Activated B cell treated with CpG ODN at 0.5 μM for 24 hours (primary cell): ENCODE data around the gene RPS6KA4. TPM values are rescaled to one million over a fixed set of nuclear protein-coding genes. Genes with fewer than 3 reads are reported as not detected.

Experiments used
- ATAC-seq: fragments of 200-7000 bp; cut with Tn5 transposase; one replicate; pipeline ENCODE4 v1.10.0; 2021; ENCODE audit warnings: low read depth, mild to moderate bottlenecking, moderate library complexity
- CTCF ChIA-PET: fragments of 350-600 bp; sonication (Branson Sonifier 250); formaldehyde crosslinking; loops from one replicate; lab custom pipeline; 2021; ENCODE audit warnings: antibody characterized with exemption; lab: Charles Lee
- POLR2A ChIA-PET: fragments of 350-600 bp; sonication (Branson Sonifier 250); formaldehyde crosslinking; loops from one replicate; lab custom pipeline; 2021; ENCODE audit warnings: antibody characterized with exemption; lab: Charles Lee
- DNase-seq: peaks from one replicate; pipeline ENCODE4 v3.0.0; 2022
- H3K27ac Mint-ChIP-seq: one replicate; pipeline ENCODE4 v1.8.0; 2020; ENCODE audit warnings: mixed read lengths
- H3K27me3 Mint-ChIP-seq: one replicate; pipeline ENCODE4 v1.8.0; 2021; ENCODE audit warnings: mixed read lengths
- H3K36me3 Mint-ChIP-seq: one replicate; pipeline ENCODE4 v1.8.0; 2021; ENCODE audit warnings: low read depth, mixed read lengths
- H3K4me1 Mint-ChIP-seq: one replicate; pipeline ENCODE4 v1.8.0; 2021; ENCODE audit warnings: mixed read lengths
- H3K4me3 Mint-ChIP-seq: one replicate; pipeline ENCODE4 v1.8.0; 2020; ENCODE audit warnings: mild to moderate bottlenecking, mixed read lengths
- H3K9me3 Mint-ChIP-seq: one replicate; pipeline ENCODE4 v1.8.0; 2020; ENCODE audit warnings: mixed read lengths
- CTCF ChIP-seq: fragments of 200-600 bp; IDR thresholded peaks from one replicate; pipeline ENCODE4 v1.8.0; 2022; ENCODE audit warnings: antibody characterized with exemption, mild to moderate bottlenecking
- intact Hi-C: fragments of 100-400 bp; cut with micrococcal nuclease; formaldehyde crosslinking; loops from one replicate; pipeline ENCODE4 v1.15.1; 2024
- total RNA-seq: library from RNA; stranded (reverse); gene quantifications from 2 replicates; pipeline ENCODE4 v1.2.3, GENCODE V29; 2022

The RPS6KA4 gene
- total RNA-seq, 1 donor from 2014 or later, result 22.6 TPM

- no peak overlapping the region for H3K27ac Mint-ChIP-seq
- ChIA-PET POLR2A (no interaction called here), CTCF (no interaction called here)
- H3K27me3 Mint-ChIP-seq, result no peaks in the 10 kb centered on the region
- DNase-seq, result no peak
- peaks cover 48% of the 10 kb centered on the region for H3K36me3 Mint-ChIP-seq
- H3K4me1 Mint-ChIP-seq, result peaks cover 7% of the 10 kb centered on the region
- no peak for TF ChIP-seq CTCF
- intact Hi-C loops, result no loop called here
- no peak overlapping the region for H3K4me3 Mint-ChIP-seq
- no peaks in the 10 kb centered on the region for H3K9me3 Mint-ChIP-seq
- ATAC-seq, result no peak
Observed at GRCh38 chr11:64347193-64347867, 11.6 kb upstream of the RPS6KA4 start.

- intact Hi-C loops, result no loop called here
- Mint-ChIP-seq H3K27me3 (no peaks in the 10 kb centered on the region), H3K27ac (no peak overlapping the region), H3K9me3 (no peaks in the 10 kb centered on the region), H3K4me3 (no peak overlapping the region), H3K4me1 (peaks cover 4% of the 10 kb centered on the region), H3K36me3 (peaks cover 43% of the 10 kb centered on the region)
- POLR2A ChIA-PET, result interaction anchor here (0.6 to 1.0 kb wide), 2 partner anchors 31 to 103 kb away, joined by 3 to 4 read pairs; partner anchors contain the start of genes PRDX5 and TRMT112
- DNase-seq (no peak), ATAC-seq (no peak)
- TF ChIP-seq CTCF, result no peak
- CTCF ChIA-PET, result no interaction called here
Observed at GRCh38 chr11:64348383-64349024, 10.5 kb upstream of the RPS6KA4 start.

- TF ChIP-seq CTCF, result no peak
- no peak for DNase-seq
- peaks cover 4% of the 10 kb centered on the region for H3K4me1 Mint-ChIP-seq
- ChIA-PET POLR2A (interaction anchor here (0.6 to 1.0 kb wide), 2 partner anchors 31 to 104 kb away, joined by 3 to 4 read pairs; partner anchors contain the start of genes PRDX5 and TRMT112), CTCF (interaction anchor here (9.3 kb wide), 1 partner anchor 31 kb away, joined by 138 read pairs; the partner anchor contains the start of genes PRDX5 and TRMT112)
- H3K4me3 Mint-ChIP-seq, result no peak overlapping the region
- no peaks in the 10 kb centered on the region for H3K27me3 Mint-ChIP-seq
- ATAC-seq, result no peak
- H3K27ac Mint-ChIP-seq, result no peak overlapping the region
- intact Hi-C loops, result no loop called here
- H3K36me3 Mint-ChIP-seq, result peaks cover 43% of the 10 kb centered on the region
- H3K9me3 Mint-ChIP-seq, result no peaks in the 10 kb centered on the region
Observed at GRCh38 chr11:64349025-64349387, 10.0 kb upstream of the RPS6KA4 start.

- Mint-ChIP-seq H3K27me3 (no peaks in the 10 kb centered on the region), H3K27ac (no peak overlapping the region), H3K4me1 (peaks cover 4% of the 10 kb centered on the region), H3K9me3 (no peaks in the 10 kb centered on the region), H3K36me3 (peaks cover 41% of the 10 kb centered on the region), H3K4me3 (no peak overlapping the region)
- TF ChIP-seq CTCF, result no peak
- POLR2A ChIA-PET, result interaction anchor here (1.0 kb wide), 1 partner anchor 32 kb away, joined by 3 read pairs; the partner anchor contains the start of genes PRDX5 and TRMT112
- ATAC-seq, result no peak
- no peak for DNase-seq
- CTCF ChIA-PET, result interaction anchor here (9.3 kb wide), 1 partner anchor 32 kb away, joined by 138 read pairs; the partner anchor contains the start of genes PRDX5 and TRMT112
- intact Hi-C loops, result no loop called here
Observed at GRCh38 chr11:64349404-64349803, 9.6 kb upstream of the RPS6KA4 start.

- Mint-ChIP-seq H3K27ac (no peak overlapping the region), H3K4me1 (peaks cover 7% of the 10 kb centered on the region), H3K9me3 (no peaks in the 10 kb centered on the region), H3K36me3 (peaks cover 32% of the 10 kb centered on the region), H3K27me3 (no peaks in the 10 kb centered on the region), H3K4me3 (no peak overlapping the region)
- no peak for TF ChIP-seq CTCF
- DNase-seq (no peak), ATAC-seq (peak; percentile 29)
- intact Hi-C loops, result no loop called here
- ChIA-PET POLR2A (interaction anchor here (6.0 kb wide), 1 partner anchor 10 kb away, joined by 43 read pairs; the partner anchor contains the start of gene CCDC88B), CTCF (interaction anchor here (9.3 kb wide), 1 partner anchor 34 kb away, joined by 138 read pairs; the partner anchor contains the start of genes PRDX5 and TRMT112)
Observed at GRCh38 chr11:64351136-64351631, 7.8 kb upstream of the RPS6KA4 start.
